H9 (cell line): Measurements from ENCODE around the gene OR51B5. TPM values are rescaled to one million over a fixed set of nuclear protein-coding genes. Genes with fewer than 3 reads are reported as not detected.

Experiments
- DNase-seq: peaks from one replicate; pipeline ENCODE4 v3.0.0-alpha.2; 2017
- H2AFZ ChIP-seq: one replicate; pipeline ENCODE4 v1.6.1; 2013; ENCODE audit warnings: mild to moderate bottlenecking, low read length, control low read depth, moderate library complexity
- H2AK5ac ChIP-seq: 2 replicates; pipeline ENCODE4 v1.6.1; 2013; ENCODE audit warnings: low read length, control low read depth, mixed read lengths; ENCODE audit not compliant: insufficient read length
- H2BK120ac ChIP-seq: one replicate; pipeline ENCODE4 v1.6.1; 2013; ENCODE audit warnings: low read depth, mild to moderate bottlenecking, low read length, control low read depth, inconsistent platforms; ENCODE audit not compliant: poor library complexity, severe bottlenecking
- H2BK12ac ChIP-seq: 2 replicates; pipeline ENCODE4 v1.6.1; 2013; ENCODE audit warnings: low read length, control low read depth, mixed read lengths, low read depth; ENCODE audit not compliant: insufficient read length
- H2BK15ac ChIP-seq: 2 replicates; pipeline ENCODE4 v1.6.1; 2013; ENCODE audit warnings: low read depth, low read length, control low read depth
- H2BK20ac ChIP-seq: one replicate; pipeline ENCODE4 v1.6.1; 2013; ENCODE audit warnings: low read depth, mild to moderate bottlenecking, low read length, control low read depth, inconsistent platforms; ENCODE audit not compliant: poor library complexity, severe bottlenecking
- H2BK5ac ChIP-seq: 2 replicates; pipeline ENCODE4 v1.6.1; 2013; ENCODE audit warnings: low read length, control low read depth, mixed read lengths; ENCODE audit not compliant: insufficient read length
- H3K14ac ChIP-seq: 2 replicates; pipeline ENCODE4 v1.6.1; 2013; ENCODE audit warnings: low read length, control low read depth; ENCODE audit not compliant: insufficient read depth
- H3K18ac ChIP-seq: 2 replicates; pipeline ENCODE4 v1.6.1; 2013; ENCODE audit warnings: low read depth, mild to moderate bottlenecking, mixed read lengths, low read length, control low read depth; ENCODE audit not compliant: insufficient read length
- H3K23ac ChIP-seq: 2 replicates; pipeline ENCODE4 v1.6.1; 2013; ENCODE audit warnings: low read length, control low read depth, mixed read lengths, low read depth; ENCODE audit not compliant: insufficient read length
- H3K23me2 ChIP-seq: 2 replicates; pipeline ENCODE4 v1.6.1; 2013; ENCODE audit warnings: low read depth, mild to moderate bottlenecking, mixed read lengths, low read length, control low read depth; ENCODE audit not compliant: insufficient read length, poor library complexity, severe bottlenecking
- H3K27ac ChIP-seq: 2 replicates; pipeline ENCODE4 v1.5.1; 2013; ENCODE audit warnings: low read length, control low read depth, mixed read lengths, low read depth; ENCODE audit not compliant: insufficient read length
- H3K27me3 ChIP-seq: 2 replicates; pipeline ENCODE4 v1.6.1; 2013; ENCODE audit warnings: low read length, control low read depth, inconsistent platforms; ENCODE audit not compliant: insufficient read depth
- H3K4ac ChIP-seq: 2 replicates; pipeline ENCODE4 v1.6.1; 2013; ENCODE audit warnings: low read depth, mild to moderate bottlenecking, control low read depth, inconsistent platforms, low read length, moderate library complexity
- H3K4me1 ChIP-seq: 2 replicates; pipeline ENCODE4 v1.6.1; 2013; ENCODE audit warnings: low read length, control low read depth, inconsistent platforms; ENCODE audit not compliant: insufficient read depth
- H3K4me2 ChIP-seq: 2 replicates; pipeline ENCODE4 v1.6.1; 2013; ENCODE audit warnings: low read length, control low read depth, mixed read lengths; ENCODE audit not compliant: insufficient read length, insufficient read depth
- H3K56ac ChIP-seq: 2 replicates; pipeline ENCODE4 v1.6.1; 2013; ENCODE audit warnings: low read depth, mild to moderate bottlenecking, mixed read lengths, low read length, control low read depth; ENCODE audit not compliant: insufficient read length
- H3K79me1 ChIP-seq: 2 replicates; pipeline ENCODE4 v1.6.1; 2013; ENCODE audit warnings: low read depth, mild to moderate bottlenecking, moderate library complexity, low read length, control low read depth, inconsistent platforms; ENCODE audit not compliant: insufficient read depth, poor library complexity, severe bottlenecking
- H3K79me2 ChIP-seq: 2 replicates; pipeline ENCODE4 v1.6.1; 2013; ENCODE audit warnings: low read length, control low read depth, inconsistent platforms; ENCODE audit not compliant: insufficient read depth
- H3K9ac ChIP-seq: 2 replicates; pipeline ENCODE4 v1.6.1; 2013; ENCODE audit warnings: low read length, control low read depth, mixed read lengths; ENCODE audit not compliant: insufficient read length; ENCODE audit errors: extremely low read depth
- H3K9me3 ChIP-seq: one replicate; pipeline ENCODE4 v1.6.1; 2013; ENCODE audit warnings: low read depth, low read length, inconsistent platforms; ENCODE audit not compliant: control insufficient read depth
- H3T11ph ChIP-seq: one replicate; pipeline ENCODE4 v1.6.1; 2013; ENCODE audit warnings: mild to moderate bottlenecking, low read length, control low read depth, inconsistent platforms
- H4K20me1 ChIP-seq: one replicate; pipeline ENCODE4 v1.6.1; 2013; ENCODE audit not compliant: control insufficient read depth, insufficient read length, insufficient read depth
- H4K5ac ChIP-seq: 2 replicates; pipeline ENCODE4 v1.6.1; 2013; ENCODE audit warnings: low read depth, mild to moderate bottlenecking, mixed read lengths, low read length, control low read depth; ENCODE audit not compliant: insufficient read length
- H4K8ac ChIP-seq: replicated peaks from 2 replicates; pipeline ENCODE4 v1.6.1; 2013; ENCODE audit warnings: low read length, control low read depth, mixed read lengths, low read depth; ENCODE audit not compliant: insufficient read length
- H4K91ac ChIP-seq: 2 replicates; pipeline ENCODE4 v1.6.1; 2013; ENCODE audit warnings: low read depth, mild to moderate bottlenecking, moderate library complexity, mixed read lengths, low read length, control low read depth; ENCODE audit not compliant: insufficient read length
- H3K27ac Mint-ChIP-seq, 3 experiments: 2 replicates in 2 of 3; 3 replicates in 1 of 3; pipeline ENCODE4 v1.8.0; 2020 to 2021; ENCODE audit warnings: mixed read lengths in 3 of 3, mild to moderate bottlenecking in 1 of 3, moderate library complexity in 1 of 3
- H3K27me3 Mint-ChIP-seq: 2 replicates; pipeline ENCODE4 v1.8.0; 2021; ENCODE audit warnings: low read depth, mild to moderate bottlenecking, moderate library complexity, mixed read lengths
- H3K36me3 Mint-ChIP-seq, 3 experiments: 2 replicates in 2 of 3; 3 replicates in 1 of 3; pipeline ENCODE4 v1.8.0; 2020 to 2021; ENCODE audit warnings: low read depth in 3 of 3, mixed read lengths in 3 of 3; ENCODE audit not compliant: insufficient read depth in 1 of 3
- H3K4me1 Mint-ChIP-seq, 2 experiments: 2 replicates each; pipeline ENCODE4 v1.8.0; 2020; ENCODE audit warnings: mixed read lengths in 2 of 2
- H3K4me3 Mint-ChIP-seq, 2 experiments: 2 replicates in 1 of 2; 3 replicates in 1 of 2; pipeline ENCODE4 v1.8.0; 2020 to 2021; ENCODE audit warnings: mild to moderate bottlenecking in 2 of 2, mixed read lengths in 2 of 2, moderate library complexity in 1 of 2
- H3K9me3 Mint-ChIP-seq, 2 experiments: 2 replicates in 1 of 2; 3 replicates in 1 of 2; pipeline ENCODE4 v1.8.0; 2020; ENCODE audit warnings: mild to moderate bottlenecking in 2 of 2, mixed read lengths in 2 of 2, moderate library complexity in 1 of 2
- CTCF ChIP-seq: fragments of 200-600 bp; sonication (generic); conservative IDR thresholded peaks from 3 replicates; pipeline ENCODE4 v1.8.0; 2021; ENCODE audit warnings: antibody characterized with exemption, mild to moderate bottlenecking
- WGBS: extraction: QIAGEN DNeasy Blood & Tissue Kit; methylation state at CpG from one replicate; pipeline ENCODE4 v1.1.7; 2013; ENCODE audit warnings: missing lambda C conversion rate, low lambda C conversion rate, mixed read lengths; ENCODE audit not compliant: insufficient read length; ENCODE audit errors: extremely low coverage; 5-methylcytosine and 5-hydroxymethylcytosine counted together
- total RNA-seq: library from RNA; stranded (reverse); gene quantifications from 2 replicates; pipeline ENCODE4 v1.2.1, GENCODE V29; 2021

The OR51B5 gene
- total RNA-seq, 1 experiment from 2014 or later, result not detected

GRCh38 chr11:5364214-5364613, 20.9 kb upstream of the OR51B5 start:
- no peaks in the 10 kb centered on the region for H4K20me1 ChIP-seq
- H3K27ac ChIP-seq, result no peak overlapping the region
- H3K27me3 ChIP-seq, result no peaks in the 10 kb centered on the region
- no peaks in the 10 kb centered on the region; a peak in 1 of 7 replicates for H3K36me3 Mint-ChIP-seq
- no peaks in the 10 kb centered on the region for H3K79me1 ChIP-seq
- no peak for TF ChIP-seq CTCF
- no peak overlapping the region for H3K4ac ChIP-seq
- no peaks in the 10 kb centered on the region for H3K9me3 Mint-ChIP-seq
- no peak for DNase-seq
- H3K14ac ChIP-seq, result no peak overlapping the region
- H2AFZ ChIP-seq, result no peak overlapping the region
- H3K4me1 Mint-ChIP-seq, result peaks cover 5 to 12% of the 10 kb centered on the region in 2 experiments
- no peak overlapping the region for H3K4me2 ChIP-seq
- H3K9ac ChIP-seq, result no peak overlapping the region
- no peak overlapping the region for H4K91ac ChIP-seq
- H2BK120ac ChIP-seq, result no peak overlapping the region
- H4K8ac ChIP-seq, result no peak overlapping the region
- H3K27me3 Mint-ChIP-seq, result no peaks in the 10 kb centered on the region
- H3T11ph ChIP-seq, result no peak overlapping the region
- no peaks in the 10 kb centered on the region for H3K79me2 ChIP-seq
- no peak overlapping the region for H3K18ac ChIP-seq
- no peak overlapping the region for H2BK20ac ChIP-seq
- H3K4me1 ChIP-seq, result no peaks in the 10 kb centered on the region; the same call in 1 of the 2 replicates
- H2BK12ac ChIP-seq, result no peak overlapping the region
- H4K5ac ChIP-seq, result no peak overlapping the region
- no peak overlapping the region for H3K27ac Mint-ChIP-seq
- H2BK15ac ChIP-seq, result no peak overlapping the region
- H3K23ac ChIP-seq, result no peak overlapping the region
- no peak overlapping the region for H3K4me3 Mint-ChIP-seq
- WGBS, result no CpG with 5 or more reads among the region's 2 CpGs
- no peak overlapping the region for H3K56ac ChIP-seq
- H2BK5ac ChIP-seq, result no peak overlapping the region
- no peak overlapping the region for H2AK5ac ChIP-seq
- H3K9me3 ChIP-seq, result no peaks in the 10 kb centered on the region
- no peaks in the 10 kb centered on the region for H3K23me2 ChIP-seq
